HepG2 (cell line): ENCODE results near the gene NUBP2. TPM values are rescaled to one million over a fixed set of nuclear protein-coding genes. Genes with fewer than 3 reads are reported as not detected.

Experiments used
- ATAC-seq: fragments of 200-7000 bp; cut with Tn5 transposase; 3 replicates; pipeline ENCODE4 v1.9.1; 2020; ENCODE audit warnings: mild to moderate bottlenecking, moderate library complexity
- BruUV-seq: library from RNA; stranded (reverse); fragments of 400-500 nt; replicated peaks from 2 replicates; lab custom pipeline; 2021; lab: Mats Ljungman, UMichigan
- CTCF ChIA-PET: fragments of 300-600 bp; formaldehyde crosslinking; extraction: SDS; loops from one replicate; lab custom pipeline; 2021; ENCODE audit warnings: low total read pairs, inconsistent platforms, low intra/inter-chr PET ratio; lab: Yijun Ruan, JAX
- POLR2A ChIA-PET: fragments of 350-600 bp; sonication (Branson Sonifier 250); formaldehyde crosslinking; loops from one replicate; lab custom pipeline; 2020; ENCODE audit warnings: antibody characterized with exemption, inconsistent platforms; lab: Yijun Ruan, JAX
- DNase-seq: peaks from one replicate; pipeline ENCODE4 v3.0.0-alpha.2; 2015; ENCODE audit warnings: low spot score
- FAIRE-seq: peaks from 3 replicates; lab custom pipeline; 2011; peaks lifted over from hg19 to GRCh38; lab: Jason Lieb, UNC
- H2AFZ ChIP-seq: one replicate; pipeline ENCODE4 v1.6.1; 2011; ENCODE audit warnings: low read length, inconsistent platforms
- H3K27ac ChIP-seq: fragments of 300-600 bp; 3 replicates; pipeline ENCODE4 v1.8.0; 2011; ENCODE audit warnings: mixed run types, mild to moderate bottlenecking, mixed read lengths, low read length, inconsistent platforms; ENCODE audit not compliant: insufficient read depth; ENCODE audit errors: extremely low read length
- H3K27me3 ChIP-seq, 2 experiments: fragments of 200-600 bp in 1 of 2; 2 replicates in 1 of 2; 3 replicates in 1 of 2; pipeline versions ENCODE4 v1.6.0 to v1.8.0; 2011; ENCODE audit warnings: low read length in 2 of 2, mild to moderate bottlenecking in 2 of 2, moderate library complexity in 2 of 2, inconsistent platforms in 1 of 2; ENCODE audit not compliant: insufficient read depth in 2 of 2, control insufficient read depth in 1 of 2
- H3K36me3 ChIP-seq, 2 experiments: fragments of 200-600 bp in 1 of 2; replicated peaks in 1 of 2; 2 replicates in 1 of 2; 3 replicates in 1 of 2; pipeline versions ENCODE4 v1.5.1 to v1.8.0; 2011; ENCODE audit warnings: low read length in 2 of 2, inconsistent platforms in 1 of 2; ENCODE audit not compliant: insufficient read depth in 2 of 2, control insufficient read depth in 1 of 2
- H3K4me1 ChIP-seq: 2 replicates; pipeline ENCODE4 v1.5.1; 2012; ENCODE audit warnings: low read length, inconsistent platforms; ENCODE audit not compliant: insufficient read depth
- H3K4me2 ChIP-seq: 2 replicates; pipeline ENCODE4 v1.6.0; 2011; ENCODE audit warnings: low read depth, low read length, inconsistent platforms
- H3K4me3 ChIP-seq, 3 experiments: fragments of 200-600 bp in 1 of 3; sonication (generic), shearing (Covaris generic) in 1 of 3; replicated peaks in 1 of 3; 2 replicates each; pipeline ENCODE4 v1.5.1; 2011 to 2016; ENCODE audit warnings: low read length in 3 of 3, inconsistent platforms in 2 of 3, low read depth in 2 of 3, mild to moderate bottlenecking in 2 of 3, control low read depth in 1 of 3, mixed read lengths in 1 of 3; ENCODE audit not compliant: insufficient read depth in 1 of 3
- H3K79me2 ChIP-seq: one replicate; pipeline ENCODE4 v1.6.1; 2011; ENCODE audit warnings: low read length, inconsistent platforms; ENCODE audit not compliant: insufficient read depth
- H3K9ac ChIP-seq: 2 replicates; pipeline ENCODE4 v1.6.0; 2011; ENCODE audit warnings: mild to moderate bottlenecking, low read depth, low read length, inconsistent platforms; ENCODE audit not compliant: insufficient read depth
- H3K9me3 ChIP-seq: 2 replicates; pipeline ENCODE4 v1.5.1; 2012; ENCODE audit warnings: mild to moderate bottlenecking, low read length
- H4K20me1 ChIP-seq: 2 replicates; pipeline ENCODE4 v1.6.0; 2011; ENCODE audit warnings: inconsistent platforms, mild to moderate bottlenecking, low read length, moderate library complexity; ENCODE audit not compliant: insufficient read depth
- BRD4 ChIP-seq: sonication (generic); formaldehyde crosslinking; IDR thresholded peaks from 2 replicates; pipeline ENCODE4 v1.4.0; 2020; ENCODE audit warnings: missing genetic modification reagents
- CBX1 ChIP-seq: IDR thresholded peaks from one replicate; pipeline ENCODE4 v1.6.1; 2016; ENCODE audit warnings: antibody characterized with exemption, low read depth
- MIER2 ChIP-seq: IDR thresholded peaks from 2 replicates; pipeline ENCODE4 v1.6.1; 2016; ENCODE audit warnings: missing biosample characterization, missing genetic modification reagents
- MIER3 ChIP-seq: IDR thresholded peaks from 2 replicates; pipeline ENCODE4 v1.6.1; 2016; ENCODE audit warnings: missing compliant biosample characterization, borderline replicate concordance
- NR3C1 ChIP-seq: sonication (generic); formaldehyde crosslinking; IDR thresholded peaks from 2 replicates; pipeline ENCODE4 v1.4.0; 2020; ENCODE audit warnings: missing genetic modification reagents
- PHF8 ChIP-seq: sonication (generic); formaldehyde crosslinking; IDR thresholded peaks from 2 replicates; pipeline ENCODE4 v1.5.0; 2020; ENCODE audit warnings: missing genetic modification reagents
- SIN3A ChIP-seq: IDR thresholded peaks from 2 replicates; pipeline ENCODE4 v1.6.1; 2011; ENCODE audit warnings: low read depth, mild to moderate bottlenecking, control low read depth, low read length, borderline replicate concordance
- SP2 ChIP-seq: sonication (generic); formaldehyde crosslinking; IDR thresholded peaks from 2 replicates; pipeline ENCODE4 v1.5.1; 2020; ENCODE audit warnings: mild to moderate bottlenecking, missing genetic modification reagents
- TOPORS ChIP-seq: sonication (generic); formaldehyde crosslinking; IDR thresholded peaks from 2 replicates; pipeline ENCODE4 v1.8.0; 2023; ENCODE audit warnings: mild to moderate bottlenecking, missing genetic modification reagents
- ZNF263 ChIP-seq: sonication (generic); formaldehyde crosslinking; IDR thresholded peaks from 2 replicates; pipeline ENCODE4 v1.4.0; 2020; ENCODE audit warnings: missing genetic modification reagents
- ZNF326 ChIP-seq: sonication (generic); formaldehyde crosslinking; IDR thresholded peaks from 2 replicates; pipeline ENCODE4 v1.4.0; 2020; ENCODE audit warnings: missing genetic modification reagents, borderline replicate concordance
- ZNF382 ChIP-seq: sonication (generic); formaldehyde crosslinking; IDR thresholded peaks from 2 replicates; pipeline ENCODE4 v1.5.0; 2020; ENCODE audit warnings: missing genetic modification reagents, mild to moderate bottlenecking, borderline replicate concordance
- ZNF598 ChIP-seq: sonication (generic); formaldehyde crosslinking; IDR thresholded peaks from 2 replicates; pipeline ENCODE4 v1.5.1; 2020; ENCODE audit warnings: mild to moderate bottlenecking, missing genetic modification reagents, borderline replicate concordance
- ZNF775 ChIP-seq: sonication (generic); formaldehyde crosslinking; IDR thresholded peaks from 2 replicates; pipeline ENCODE4 v1.4.0; 2020; ENCODE audit warnings: missing genetic modification reagents, mild to moderate bottlenecking, moderate library complexity, borderline replicate concordance
- ZSCAN20 ChIP-seq: sonication (generic); formaldehyde crosslinking; IDR thresholded peaks from 2 replicates; pipeline ENCODE4 v1.4.0; 2020; ENCODE audit warnings: missing genetic modification reagents, mild to moderate bottlenecking, borderline replicate concordance
- WGBS: methylation state at CpG from one replicate; pipeline ENCODE4 v1.1.6; 2017; ENCODE audit warnings: low lambda C conversion rate; 5-methylcytosine and 5-hydroxymethylcytosine counted together
- in situ Hi-C: cut with HindIII; loops from 2 replicates; pipeline ENCODE4 v1.10.0; 2017; ENCODE audit warnings: low pct_unique_long_range_greater_than_20kb; ENCODE audit not compliant: extremely low pct_ligation_motif_present
- intact Hi-C: fragments of 100-400 bp; cut with micrococcal nuclease; formaldehyde crosslinking; loops from one replicate; pipeline ENCODE4 v1.10.0; 2022; ENCODE audit not compliant: unreplicated experiment
- polyA plus RNA-seq, 8 experiments: library from polyadenylated mRNA; depleted of rRNA in 3 of 8; stranded (reverse) in 7 of 8; unstranded in 1 of 8; fragments of >200 nt; fragmentation: Illumina TruSeq in 4 of 8; extraction: Trizol in 4 of 8; gene quantifications; 2 replicates each; pipeline versions ENCODE4 v1.2.1 to v1.2.3, GENCODE V29; 2011 to 2016; ENCODE audit warnings: low read depth in 4 of 8, missing spikeins in 1 of 8, mixed read lengths in 1 of 8; ENCODE audit not compliant: insufficient read depth in 1 of 8
- total RNA-seq, 5 experiments: library from RNA; depleted of rRNA; stranded (reverse); fragments of >200 nt; fragmentation: Illumina TruSeq; extraction: Trizol; gene quantifications; 2 replicates each; pipeline ENCODE4 v1.2.3, GENCODE V29; 2016; ENCODE audit warnings: low read depth in 1 of 5
- TF ChIP-seq, protein P1 (sequence below): IDR thresholded peaks from 2 replicates; pipeline ENCODE4 v1.6.1; 2016
- TF ChIP-seq, protein P2 (sequence below): sonication (generic); formaldehyde crosslinking; IDR thresholded peaks from 2 replicates; pipeline ENCODE4 v1.9.0; 2021; ENCODE audit warnings: missing genetic modification reagents, mild to moderate bottlenecking, borderline replicate concordance
- TF ChIP-seq, protein P3 (sequence below): sonication (generic); formaldehyde crosslinking; conservative IDR thresholded peaks from 2 replicates; pipeline ENCODE4 v1.4.0; 2020; ENCODE audit warnings: missing genetic modification reagents

Gene NUBP2
- total and polyA plus RNA-seq, 2 of the 13 experiments (the other 11 are each of a cell fraction or from before 2014, with no cell fraction given): 25.7 to 61.5 TPM

DNA sequence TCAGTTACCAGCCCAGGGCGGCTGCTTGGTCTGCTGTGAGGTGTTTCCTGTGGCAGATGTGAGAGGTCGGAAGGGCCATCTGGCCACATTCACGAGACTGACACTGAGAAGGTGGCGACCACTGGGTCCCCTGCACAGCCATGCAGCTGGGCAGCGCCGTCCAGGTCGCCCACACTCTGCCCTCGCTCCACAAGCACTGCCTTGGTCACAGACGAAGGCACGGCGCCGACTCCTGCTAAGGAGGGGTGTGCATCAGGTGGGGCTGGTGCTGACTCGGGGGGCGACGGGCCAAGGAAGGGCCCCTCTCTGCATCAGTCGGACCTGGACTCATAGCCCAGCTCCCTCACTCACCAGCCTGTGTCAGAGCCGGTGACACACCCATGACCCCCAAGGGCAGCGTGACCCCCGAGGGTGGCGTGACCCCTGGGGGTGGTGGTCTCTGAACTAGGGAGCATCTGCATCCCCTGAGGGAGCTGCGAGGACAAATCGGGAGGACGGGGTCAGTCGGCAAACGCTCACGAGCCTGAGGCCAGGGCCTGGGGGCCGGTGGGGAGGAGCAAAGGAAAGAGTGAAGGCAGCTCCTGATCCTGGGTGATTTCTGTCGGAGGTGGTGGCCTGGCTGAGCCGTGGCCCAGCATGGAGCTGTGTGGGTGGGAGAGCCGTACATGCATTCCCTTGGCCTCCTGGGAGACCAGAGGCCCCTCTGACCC, 41.8 kb upstream of the NUBP2 start:
- peaks cover 4 to 23% of the 10 kb centered on the region in 2 experiments; a peak in 4 of 5 replicates for H3K36me3 ChIP-seq
- in situ Hi-C loops: no loop called here

More for the DNA sequence above, 41.8 kb upstream of the NUBP2 start:
- ATAC-seq: no peak
- H3K79me2 ChIP-seq: no peaks in the 10 kb centered on the region
- WGBS: 94% methylated on average over 21 of the region's 30 CpGs
- no peaks in the 10 kb centered on the region; the same call in 1 of the 2 replicates for H4K20me1 ChIP-seq
- no peaks in the 10 kb centered on the region for H3K4me1 ChIP-seq
- no peak overlapping the region for H3K4me3 ChIP-seq
- no TSS peak for BruUV-seq
- peaks cover 12% of the 10 kb centered on the region for H3K9me3 ChIP-seq
- CTCF ChIA-PET: no interaction called here
- intact Hi-C loops: no loop called here
- TF ChIP-seq PHF8 (no peak), ZNF598 (CRISPR knock-in tag) (no peak), NR3C1 (CRISPR knock-in tag) (no peak), ZNF326 (CRISPR knock-in tag) (no peak), MIER3 (no peak), TOPORS (CRISPR knock-in tag) (no peak), SP2 (CRISPR knock-in tag) (no peak), ZNF382 (CRISPR knock-in tag) (no peak), ZNF775 (CRISPR knock-in tag) (no peak), MIER2 (CRISPR knock-in tag) (no peak), SIN3A (no peak), ZSCAN20 (no peak), BRD4 (CRISPR knock-in tag) (no peak), ZNF263 (CRISPR knock-in tag) (no peak), CBX1 (no peak)
- TF ChIP-seq, protein P1, sequence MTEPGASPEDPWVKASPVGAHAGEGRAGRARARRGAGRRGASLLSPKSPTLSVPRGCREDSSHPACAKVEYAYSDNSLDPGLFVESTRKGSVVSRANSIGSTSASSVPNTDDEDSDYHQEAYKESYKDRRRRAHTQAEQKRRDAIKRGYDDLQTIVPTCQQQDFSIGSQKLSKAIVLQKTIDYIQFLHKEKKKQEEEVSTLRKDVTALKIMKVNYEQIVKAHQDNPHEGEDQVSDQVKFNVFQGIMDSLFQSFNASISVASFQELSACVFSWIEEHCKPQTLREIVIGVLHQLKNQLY (CRISPR knock-in tag): no peak
- TF ChIP-seq, protein P2, sequence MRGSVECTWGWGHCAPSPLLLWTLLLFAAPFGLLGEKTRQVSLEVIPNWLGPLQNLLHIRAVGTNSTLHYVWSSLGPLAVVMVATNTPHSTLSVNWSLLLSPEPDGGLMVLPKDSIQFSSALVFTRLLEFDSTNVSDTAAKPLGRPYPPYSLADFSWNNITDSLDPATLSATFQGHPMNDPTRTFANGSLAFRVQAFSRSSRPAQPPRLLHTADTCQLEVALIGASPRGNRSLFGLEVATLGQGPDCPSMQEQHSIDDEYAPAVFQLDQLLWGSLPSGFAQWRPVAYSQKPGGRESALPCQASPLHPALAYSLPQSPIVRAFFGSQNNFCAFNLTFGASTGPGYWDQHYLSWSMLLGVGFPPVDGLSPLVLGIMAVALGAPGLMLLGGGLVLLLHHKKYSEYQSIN (CRISPR knock-in tag): no peak
- TF ChIP-seq, protein P3, sequence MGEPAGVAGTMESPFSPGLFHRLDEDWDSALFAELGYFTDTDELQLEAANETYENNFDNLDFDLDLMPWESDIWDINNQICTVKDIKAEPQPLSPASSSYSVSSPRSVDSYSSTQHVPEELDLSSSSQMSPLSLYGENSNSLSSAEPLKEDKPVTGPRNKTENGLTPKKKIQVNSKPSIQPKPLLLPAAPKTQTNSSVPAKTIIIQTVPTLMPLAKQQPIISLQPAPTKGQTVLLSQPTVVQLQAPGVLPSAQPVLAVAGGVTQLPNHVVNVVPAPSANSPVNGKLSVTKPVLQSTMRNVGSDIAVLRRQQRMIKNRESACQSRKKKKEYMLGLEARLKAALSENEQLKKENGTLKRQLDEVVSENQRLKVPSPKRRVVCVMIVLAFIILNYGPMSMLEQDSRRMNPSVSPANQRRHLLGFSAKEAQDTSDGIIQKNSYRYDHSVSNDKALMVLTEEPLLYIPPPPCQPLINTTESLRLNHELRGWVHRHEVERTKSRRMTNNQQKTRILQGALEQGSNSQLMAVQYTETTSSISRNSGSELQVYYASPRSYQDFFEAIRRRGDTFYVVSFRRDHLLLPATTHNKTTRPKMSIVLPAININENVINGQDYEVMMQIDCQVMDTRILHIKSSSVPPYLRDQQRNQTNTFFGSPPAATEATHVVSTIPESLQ (CRISPR knock-in tag): no peak
- POLR2A ChIA-PET: no interaction called here
- H3K9ac ChIP-seq: no peak overlapping the region
- H3K4me2 ChIP-seq: no peak overlapping the region
- no peaks in the 10 kb centered on the region for H3K27me3 ChIP-seq
- DNase-seq: no peak
- H3K27ac ChIP-seq: no peak overlapping the region
- no peak for FAIRE-seq
- H2AFZ ChIP-seq: no peak overlapping the region
